ENCODE measurements around the gene AP2A1. TPM values are rescaled to one million over a fixed set of nuclear protein-coding genes. Genes with fewer than 3 reads are reported as not detected.
A peak's percentile ranks its signal among the peaks of the same experiment; 100 is the strongest.

Gene AP2A1
- total RNA-seq, 3 donors from 2014 or later = 63.6 to 73.6 (median 71.5) TPM

DNA sequence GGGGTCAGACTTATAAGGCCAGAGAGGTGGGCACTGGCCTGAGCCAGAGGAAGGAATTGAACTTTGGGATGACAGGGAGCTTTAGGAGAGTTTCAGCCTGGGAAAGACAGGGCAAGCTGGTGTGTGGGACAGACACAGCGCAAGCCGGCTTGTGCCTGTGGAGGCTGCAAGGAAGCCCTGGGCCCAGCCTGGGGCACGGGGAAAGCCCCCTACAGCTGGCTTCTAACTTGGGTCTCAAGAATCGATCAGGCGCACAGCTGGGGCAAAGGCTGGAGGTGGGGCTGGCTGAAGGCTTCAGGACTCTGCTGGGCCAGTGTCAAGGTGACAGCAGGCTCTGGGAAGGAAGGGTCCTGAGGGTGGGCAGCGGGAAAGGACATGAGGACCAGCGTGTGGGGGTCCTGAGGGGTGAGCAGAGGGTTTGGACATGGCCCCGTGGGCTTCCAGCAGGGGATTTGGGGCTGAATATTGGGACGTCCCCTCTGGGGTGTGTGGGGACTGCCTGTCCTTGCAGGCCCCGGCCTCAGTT, 87.1 kb downstream of the AP2A1 start:
- H3K4me1 Mint-ChIP-seq (ENCODE audit: low read depth) = peaks cover 29% of the 10 kb centered on the region
- no peaks in the 10 kb centered on the region for H3K27me3 Mint-ChIP-seq (ENCODE audit: low read depth)
- peaks cover 4% of the 10 kb centered on the region for H3K36me3 Mint-ChIP-seq (ENCODE audit: insufficient read depth)
- no peak for DNase-seq
- peak overlapping the region; percentile 14 for H3K4me3 Mint-ChIP-seq
- H3K9me3 Mint-ChIP-seq = peaks cover 4% of the 10 kb centered on the region
- no peak for ATAC-seq

DNA sequence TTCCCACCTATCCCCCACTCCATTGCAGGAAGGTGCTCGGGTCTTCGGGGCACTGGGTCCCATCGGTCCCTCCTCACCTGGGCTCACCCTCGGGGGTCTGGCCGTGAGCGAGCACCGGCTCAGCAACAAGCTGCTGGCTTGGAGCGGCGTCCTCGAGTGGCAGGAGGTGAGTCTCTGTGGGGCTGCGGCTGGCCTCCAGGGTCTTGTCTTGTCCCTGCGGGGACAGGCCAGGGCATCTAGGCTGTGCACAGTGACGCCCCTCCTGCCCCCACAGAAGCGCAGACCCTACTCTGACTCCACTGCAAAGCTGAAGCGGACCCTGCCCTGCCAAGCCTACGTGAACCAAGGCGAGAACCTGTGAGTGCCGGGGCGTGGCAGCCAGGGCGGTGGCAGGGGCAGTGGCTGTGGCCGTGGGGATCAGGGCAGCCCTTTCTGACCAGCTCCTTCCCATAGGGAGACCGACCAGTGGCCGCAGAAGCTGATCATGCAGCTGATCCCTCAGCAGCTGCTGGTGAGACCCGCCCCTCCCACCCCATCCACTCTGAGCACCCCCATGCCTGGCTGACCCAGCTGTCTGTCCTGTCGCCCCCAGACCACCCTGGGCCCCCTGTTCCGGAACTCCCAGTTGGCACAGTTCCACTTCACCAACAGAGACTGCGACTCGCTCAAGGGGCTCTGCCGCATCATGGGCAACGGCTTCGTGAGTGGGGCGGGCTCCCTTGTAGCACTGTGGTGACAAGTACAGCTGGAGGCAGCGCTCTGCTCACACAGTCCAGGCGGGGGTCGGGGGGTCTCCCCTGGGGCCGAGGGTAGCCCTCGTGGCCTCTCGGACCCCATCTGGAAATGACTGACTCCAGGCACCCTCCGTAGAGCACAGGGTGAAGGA, 87.8 kb downstream of the AP2A1 start:
- Mint-ChIP-seq H3K36me3 (ENCODE audit: insufficient read depth) (peaks cover 3% of the 10 kb centered on the region), H3K27me3 (ENCODE audit: low read depth) (no peaks in the 10 kb centered on the region), H3K4me3 (no peak overlapping the region), H3K4me1 (ENCODE audit: low read depth) (peaks cover 24% of the 10 kb centered on the region), H3K9me3 (no peaks in the 10 kb centered on the region)
- no peak for ATAC-seq
- no peak for DNase-seq

DNA sequence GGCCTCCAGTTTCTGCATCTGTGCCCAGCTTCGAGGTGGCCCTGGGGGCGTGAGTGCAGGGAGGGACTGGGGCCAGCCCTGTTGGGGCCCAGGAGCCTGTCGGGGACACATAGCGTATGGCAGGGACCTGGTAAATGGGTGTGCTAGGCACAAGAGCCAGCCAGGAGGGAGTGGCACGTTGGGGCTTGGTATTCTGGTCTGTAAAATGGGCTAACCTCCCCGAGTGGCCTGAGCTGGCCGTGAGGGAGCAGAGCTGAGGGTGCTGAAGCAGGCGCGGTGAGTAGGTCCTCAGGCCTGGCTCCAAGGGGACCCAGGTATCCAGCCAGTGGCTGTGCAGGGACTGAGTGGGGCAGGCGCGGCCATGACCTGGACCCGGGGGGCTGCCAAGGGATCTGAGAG, 88.5 kb downstream of the AP2A1 start:
- H3K9me3 Mint-ChIP-seq = no peaks in the 10 kb centered on the region
- H3K27me3 Mint-ChIP-seq (ENCODE audit: low read depth) = no peaks in the 10 kb centered on the region
- H3K36me3 Mint-ChIP-seq (ENCODE audit: insufficient read depth) = peaks cover 3% of the 10 kb centered on the region
- peaks cover 17% of the 10 kb centered on the region for H3K4me1 Mint-ChIP-seq (ENCODE audit: low read depth)
- DNase-seq = no peak
- no peak for ATAC-seq
- no peak overlapping the region for H3K4me3 Mint-ChIP-seq

DNA sequence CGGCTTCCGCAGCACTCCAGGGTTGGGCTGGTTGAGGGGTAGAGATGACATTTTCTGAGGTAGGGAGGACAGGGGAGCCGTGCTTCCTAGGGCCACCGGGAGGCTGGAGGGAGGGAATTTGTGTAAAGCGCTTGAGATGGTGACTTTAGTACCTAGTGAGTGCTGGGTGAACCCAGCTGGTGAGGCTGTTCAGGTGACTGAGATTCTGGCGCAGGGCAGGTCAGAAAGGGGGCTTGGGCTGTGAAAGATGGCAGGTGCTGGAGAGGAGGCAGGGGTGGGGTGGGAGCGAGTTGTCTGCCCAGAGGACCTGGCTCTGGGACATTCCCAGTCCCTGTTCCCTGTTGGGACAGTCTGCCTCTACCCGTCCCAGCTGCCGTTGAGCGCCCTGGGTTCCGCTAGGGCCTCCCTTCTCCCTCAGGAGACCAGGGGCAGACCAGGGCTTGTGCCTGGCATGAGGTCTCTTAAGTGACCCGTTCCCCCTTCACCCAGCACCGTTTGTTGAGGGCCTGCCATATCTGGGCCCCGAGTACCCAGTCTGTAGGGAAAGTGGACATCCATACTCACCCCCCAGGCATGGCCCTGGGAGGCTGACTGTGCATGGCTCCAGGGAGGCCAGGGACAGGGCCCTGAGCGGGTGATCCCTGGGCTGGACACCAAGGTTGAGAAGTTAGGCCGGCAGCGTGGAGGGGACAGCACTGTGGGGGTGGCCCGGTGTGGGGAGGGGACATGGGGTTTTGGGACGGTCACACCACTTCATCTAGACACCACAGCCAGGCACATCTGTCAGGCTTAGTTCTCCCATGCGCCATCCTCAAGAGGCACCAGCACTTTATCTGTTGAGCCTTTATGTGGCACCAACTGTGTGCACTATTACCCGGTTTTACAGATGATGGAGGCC, 89.1 kb downstream of the AP2A1 start:
- H3K4me3 Mint-ChIP-seq = no peak overlapping the region

DNA sequence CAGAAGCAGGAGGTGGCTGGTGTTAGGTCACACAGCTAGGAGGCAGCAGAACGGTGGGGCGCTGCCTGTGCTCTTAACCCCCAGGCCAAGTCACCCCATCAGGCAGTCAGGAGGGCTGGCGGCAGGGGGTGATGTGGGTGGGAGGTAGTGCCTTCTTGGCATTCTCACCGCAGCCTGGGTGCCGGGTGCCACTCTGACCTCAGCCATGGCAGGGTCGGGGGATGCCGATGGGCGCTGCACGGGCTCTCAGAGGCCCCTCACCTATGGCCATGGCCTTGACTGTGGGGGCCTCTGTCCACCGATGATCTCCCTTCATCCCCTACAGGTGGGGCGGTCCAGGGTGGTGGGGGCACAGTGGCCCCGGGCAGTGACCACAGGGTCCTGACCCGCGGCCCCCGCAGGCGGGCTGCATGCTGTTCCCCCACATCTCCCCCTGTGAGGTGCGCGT, 89.8 kb downstream of the AP2A1 start:
- ATAC-seq (no peak), DNase-seq (no peak)
- Mint-ChIP-seq H3K4me1 (ENCODE audit: low read depth) (peaks cover 16% of the 10 kb centered on the region), H3K4me3 (no peak overlapping the region), H3K36me3 (ENCODE audit: insufficient read depth) (peaks cover 3% of the 10 kb centered on the region), H3K27me3 (ENCODE audit: low read depth) (no peaks in the 10 kb centered on the region), H3K9me3 (no peaks in the 10 kb centered on the region)

More for the DNA sequence above, 89.1 kb downstream of the AP2A1 start:
- Mint-ChIP-seq H3K9me3 (no peaks in the 10 kb centered on the region), H3K36me3 (ENCODE audit: insufficient read depth) (peaks cover 3% of the 10 kb centered on the region), H3K27me3 (ENCODE audit: low read depth) (no peaks in the 10 kb centered on the region), H3K4me1 (ENCODE audit: low read depth) (peaks cover 16% of the 10 kb centered on the region)
- ATAC-seq (no peak), DNase-seq (no peak)

Other genes with a start within 250 kb of the AP2A1 start
- gene RCN3, start 239.0 kb upstream of the AP2A1 start, total RNA-seq = 1 to 10 TPM; 2.4 to 4.0 (median 3.5) TPM
- gene NOSIP, start 186.4 kb upstream of the AP2A1 start, total RNA-seq = 10 to 100 TPM; 86.0 to 89.6 (median 87.0) TPM
- 1 to 10 TPM; 1.0 to 1.4 (median 1.3) TPM for gene PRRG2, start 185.7 kb upstream of the AP2A1 start, total RNA-seq
- 10 to 100 TPM; 28.0 to 33.1 (median 28.7) TPM for gene PRR12, start 175.8 kb upstream of the AP2A1 start, total RNA-seq
- gene RRAS, start 126.9 kb upstream of the AP2A1 start, total RNA-seq = 1 to 10 TPM; 2.3 to 3.8 (median 3.5) TPM
- 10 to 100 TPM; 81.7 to 82.9 (median 82.5) TPM for gene SCAF1, start 124.8 kb upstream of the AP2A1 start, total RNA-seq
- 100 to 1,000 TPM; 140 to 160 (median 148) TPM for gene IRF3, start 101.1 kb upstream of the AP2A1 start, total RNA-seq
- gene BCL2L12, start 101.1 kb upstream of the AP2A1 start, total RNA-seq = 10 to 100 TPM; 64.6 to 71.2 (median 71.1) TPM
- 100 to 1,000 TPM; 692 to 815 (median 725) TPM for gene PRMT1, start 89.7 kb upstream of the AP2A1 start, total RNA-seq
- 10 to 100 TPM; 16.3 to 20.8 (median 17.2) TPM for gene ADM5, start 77.4 kb upstream of the AP2A1 start, total RNA-seq
- 1 to 10 TPM in 1 of 3 donors, under 1 TPM in 2; 0.60 to 1.2 (median 0.95) TPM for gene CPT1C, start 75.9 kb upstream of the AP2A1 start, total RNA-seq
- 1 to 10 TPM in 1 of 3 donors, under 1 TPM in 1, not detected in 1; 0.40 to 1.2 TPM for gene TSKS, start 3.7 kb upstream of the AP2A1 start, total RNA-seq
- gene FUZ, start 46.3 kb downstream of the AP2A1 start, total RNA-seq = 10 to 100 TPM; 15.6 to 19.9 (median 18.5) TPM
- 10 to 100 TPM; 44.1 to 51.0 (median 47.2) TPM for gene MED25, start 51.3 kb downstream of the AP2A1 start, total RNA-seq
- gene PTOV1, start 84.2 kb downstream of the AP2A1 start, total RNA-seq = 10 to 100 TPM; 77.8 to 86.3 (median 83.7) TPM
- 100 to 1,000 TPM; 110 to 120 (median 110) TPM for gene PNKP, start 100.6 kb downstream of the AP2A1 start, total RNA-seq
- gene AKT1S1, start 110.4 kb downstream of the AP2A1 start, total RNA-seq = 10 to 100 TPM; 25.3 to 31.6 (median 28.0) TPM
- 10 to 100 TPM; 29.1 to 30.5 (median 29.3) TPM for gene TBC1D17, start 110.7 kb downstream of the AP2A1 start, total RNA-seq
- gene IL4I1, start 129.9 kb downstream of the AP2A1 start, total RNA-seq = 10 to 100 TPM; 24.7 to 52.7 (median 36.4) TPM
- 10 to 100 TPM; 58.4 to 73.1 (median 60.6) TPM for gene ATF5, start 162.2 kb downstream of the AP2A1 start, total RNA-seq
- gene NUP62, start 162.5 kb downstream of the AP2A1 start, total RNA-seq = 100 to 1,000 TPM; 172 to 189 (median 184) TPM
- not detected for gene SIGLEC11, start 194.2 kb downstream of the AP2A1 start, total RNA-seq

All from activated T-cell treated with anti-CD3 and anti-CD28 coated beads, Interleukin-2, amount 50 U/mL, for 4 hours (primary cell).